ENCODE measurements around the gene JUN. TPM values are rescaled to one million over a fixed set of nuclear protein-coding genes. Genes with fewer than 3 reads are reported as not detected.

JUN gene
- total RNA-seq, 4 donors from 2014 or later = 41.2 to 104 (median 90.8) TPM

- peak overlapping the region; percentile 71 to 82 (median 72) for H3K4me3 ChIP-seq
- H3K9me3 ChIP-seq = no peaks in the 10 kb centered on the region
- in situ Hi-C loops (cut with MboI; ENCODE audit: low sequenced_read_pairs in 4 of 4) (no loop called here), intact Hi-C loops (cut with DNase I; ENCODE audit: low total_unique reads) (no loop called here)
- no peaks in the 10 kb centered on the region for H3K27me3 ChIP-seq
- H3K27ac ChIP-seq = peak overlapping the region; percentile 89 to 94 (median 92)
- ATAC-seq (peak; percentile 48 to 52), DNase-seq (peak; percentile 39 to 77)
- TF ChIP-seq POLR2A (IDR thresholded peaks at IDR 0.05) (peak; percentile 30 to 31), CTCF (IDR thresholded peaks at IDR 0.05 in 4 of 5, conservative IDR thresholded peaks at IDR 0.05 in 1 of 5) (no peak)
- H3K36me3 ChIP-seq = no peaks in the 10 kb centered on the region
- H3K4me1 ChIP-seq = peaks cover 0 to 6% of the 10 kb centered on the region in 2 donors
Measured at GRCh38 chr1:58815069-58815685, 31.3 kb upstream of the JUN start.

- no peaks in the 10 kb centered on the region for H3K36me3 ChIP-seq
- intact Hi-C loops (cut with DNase I; ENCODE audit: low total_unique reads) (no loop called here), in situ Hi-C loops (cut with MboI; ENCODE audit: low sequenced_read_pairs in 4 of 4) (no loop called here)
- H3K4me3 ChIP-seq = peak overlapping the region; percentile 71 to 82 (median 72)
- TF ChIP-seq CTCF (IDR thresholded peaks at IDR 0.05 in 4 of 5, conservative IDR thresholded peaks at IDR 0.05 in 1 of 5) (no peak), POLR2A (IDR thresholded peaks at IDR 0.05) (no peak)
- no peaks in the 10 kb centered on the region for H3K27me3 ChIP-seq
- peak; percentile 4 to 50 for DNase-seq
- no peaks in the 10 kb centered on the region for H3K9me3 ChIP-seq
- peak; percentile 13 to 20 for ATAC-seq
- peak overlapping the region; percentile 89 to 94 (median 92) for H3K27ac ChIP-seq
- H3K4me1 ChIP-seq = peaks cover 0 to 6% of the 10 kb centered on the region in 2 donors
Measured at GRCh38 chr1:58814251-58815068, 30.6 kb upstream of the JUN start.

- intact Hi-C loops (cut with DNase I; ENCODE audit: low total_unique reads) (no loop called here), in situ Hi-C loops (cut with MboI; ENCODE audit: low sequenced_read_pairs in 4 of 4) (no loop called here)
- no peaks in the 10 kb centered on the region for H3K27me3 ChIP-seq
- ATAC-seq (no peak), DNase-seq (no peak)
- no peak overlapping the region for H3K4me3 ChIP-seq
- TF ChIP-seq CTCF (IDR thresholded peaks at IDR 0.05 in 4 of 5, conservative IDR thresholded peaks at IDR 0.05 in 1 of 5) (no peak), POLR2A (IDR thresholded peaks at IDR 0.05) (no peak)
- H3K9me3 ChIP-seq = no peaks in the 10 kb centered on the region
- peak overlapping the region; percentile 89 to 94 (median 92) for H3K27ac ChIP-seq
- H3K36me3 ChIP-seq = no peaks in the 10 kb centered on the region
- H3K4me1 ChIP-seq = peaks cover 0 to 6% of the 10 kb centered on the region in 2 donors
Measured at GRCh38 chr1:58813801-58814200, 30.0 kb upstream of the JUN start.

GRCh38 chr1:58813361-58813760 is 29.5 kb upstream of the JUN start:
- ATAC-seq (no peak), DNase-seq (no peak)
- no peaks in the 10 kb centered on the region for H3K36me3 ChIP-seq
- peak overlapping the region; percentile 89 to 94 (median 92) for H3K27ac ChIP-seq
- H3K4me1 ChIP-seq = peaks cover 0 to 6% of the 10 kb centered on the region in 2 donors
- H3K4me3 ChIP-seq = no peak overlapping the region
- intact Hi-C loops (cut with DNase I; ENCODE audit: low total_unique reads) = no loop called here
- in situ Hi-C loops (cut with MboI; ENCODE audit: low sequenced_read_pairs in 4 of 4) = no loop called here
- H3K9me3 ChIP-seq = no peaks in the 10 kb centered on the region
- H3K27me3 ChIP-seq = no peaks in the 10 kb centered on the region
- TF ChIP-seq CTCF (IDR thresholded peaks at IDR 0.05 in 4 of 5, conservative IDR thresholded peaks at IDR 0.05 in 1 of 5) = no peak
